Activated CD4-positive, alpha-beta T cell treated with anti-CD3 and anti-CD28 coated beads for 4 hours (primary cell): ENCODE measurements around the gene RNASEH2B.

Experiments
- DNase-seq, 2 donors: peaks; one replicate each; pipeline ENCODE4 v3.0.0-alpha.2; 2020

Gene RNASEH2B, protein sequence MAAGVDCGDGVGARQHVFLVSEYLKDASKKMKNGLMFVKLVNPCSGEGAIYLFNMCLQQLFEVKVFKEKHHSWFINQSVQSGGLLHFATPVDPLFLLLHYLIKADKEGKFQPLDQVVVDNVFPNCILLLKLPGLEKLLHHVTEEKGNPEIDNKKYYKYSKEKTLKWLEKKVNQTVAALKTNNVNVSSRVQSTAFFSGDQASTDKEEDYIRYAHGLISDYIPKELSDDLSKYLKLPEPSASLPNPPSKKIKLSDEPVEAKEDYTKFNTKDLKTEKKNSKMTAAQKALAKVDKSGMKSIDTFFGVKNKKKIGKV

DNA sequence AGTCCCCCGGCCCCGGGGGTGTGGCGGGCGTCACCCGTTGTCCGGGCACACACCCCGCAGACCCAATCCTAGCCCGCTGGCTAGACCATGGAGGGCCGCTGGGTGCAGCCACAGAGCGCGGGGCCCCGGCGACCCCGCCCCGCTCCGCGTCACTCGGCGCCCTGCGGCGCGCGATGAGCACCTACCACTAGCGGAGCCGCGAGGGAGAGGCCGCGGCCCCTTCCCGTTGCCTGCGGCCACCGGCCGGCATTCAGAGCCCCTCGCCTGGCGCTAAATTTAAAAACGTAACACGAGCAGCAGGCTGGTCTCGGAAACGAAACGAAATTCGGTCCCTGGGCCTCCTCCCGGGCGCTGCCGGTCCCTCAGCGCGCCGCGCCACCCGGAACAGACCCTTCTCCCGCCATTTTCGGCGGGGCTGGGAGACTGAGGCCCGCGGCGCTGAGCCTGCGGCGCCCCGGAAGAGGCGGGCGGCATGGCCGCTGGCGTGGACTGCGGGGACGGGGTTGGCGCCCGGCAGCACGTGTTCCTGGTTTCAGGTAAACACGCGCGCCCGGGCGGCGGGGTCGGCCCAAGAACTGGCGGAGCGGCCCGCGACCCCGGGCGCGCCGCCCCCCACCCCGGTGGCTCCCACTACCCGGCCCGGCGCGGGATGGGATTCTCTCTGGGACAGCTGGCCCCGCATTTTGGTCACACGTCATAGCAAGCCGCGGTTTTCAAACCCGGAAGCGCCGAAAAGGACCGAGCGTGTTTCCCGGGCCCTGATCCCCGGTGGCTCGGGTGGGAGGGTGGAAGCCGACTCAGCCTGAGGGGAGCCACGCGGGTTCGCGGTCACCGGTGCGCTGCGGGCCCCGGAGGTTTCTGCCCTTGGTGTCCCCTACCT is at the start of gene RNASEH2B:
Gene RNASEH2B, plus strand, starts transcription at position 187 of the 880 bp plus-strand sequence. Its CDS starts 286 bp downstream, at position 473.
- peak; percentile 63 to 68 for DNase-seq

DNA sequence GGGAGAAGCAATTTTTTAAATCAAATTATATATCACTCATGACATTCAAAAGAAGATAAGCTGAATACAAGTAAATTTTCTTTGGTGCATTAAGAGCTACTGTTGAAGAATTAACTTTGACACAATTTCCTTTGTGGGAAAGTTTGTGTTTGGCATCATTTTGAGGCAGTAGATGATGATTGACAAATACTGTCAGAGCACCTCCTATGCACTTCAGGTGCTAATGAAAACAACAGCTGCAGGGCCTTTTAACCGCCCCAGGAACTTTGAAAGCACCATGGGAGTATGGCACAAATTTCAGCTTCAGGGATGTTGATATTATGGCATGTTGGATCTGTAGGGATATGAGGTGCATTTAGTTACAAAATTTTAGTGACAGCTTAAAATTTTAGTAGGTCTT is 45.1 kb upstream of the RNASEH2B start:
- DNase-seq: no peak

DNA sequence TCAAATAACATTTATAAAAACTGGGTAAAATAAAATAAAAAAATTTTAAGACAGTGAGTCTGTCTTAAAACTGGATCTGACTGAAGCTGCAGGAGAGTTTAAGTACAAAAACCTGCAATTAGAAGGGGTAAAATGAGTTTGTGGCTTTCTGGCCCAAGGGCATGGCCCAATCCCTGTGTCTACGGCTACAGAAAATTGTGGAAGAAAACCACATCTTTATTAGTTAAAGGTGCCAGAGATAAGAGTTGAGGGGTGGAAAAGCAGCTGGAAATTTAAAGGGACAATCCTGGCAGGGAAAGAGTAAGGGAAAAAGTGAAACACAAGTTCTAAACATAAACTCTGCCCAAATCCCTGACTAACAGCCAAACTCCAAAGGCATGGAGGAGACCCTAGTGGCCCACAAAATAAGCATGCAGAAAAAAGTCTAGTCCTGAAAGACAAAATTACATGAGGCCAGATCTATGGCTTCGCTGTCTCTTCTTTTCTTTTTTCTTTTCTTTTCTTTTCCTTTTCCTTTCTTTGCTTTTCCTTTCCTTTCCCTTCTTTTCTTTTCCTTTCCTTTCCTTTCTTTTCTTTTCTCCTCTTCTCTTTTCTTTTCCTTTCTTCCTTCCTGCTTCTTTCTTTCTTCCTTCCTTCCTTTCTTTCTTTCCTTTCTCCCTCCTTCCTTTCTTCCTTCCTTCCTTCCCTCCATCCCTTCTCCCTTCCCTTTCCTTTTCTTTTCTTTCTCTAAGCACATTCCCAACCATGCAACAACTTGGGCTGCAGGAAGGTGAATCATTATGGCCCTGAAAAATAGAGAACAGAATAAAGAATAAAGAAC is 42.6 kb upstream of the RNASEH2B start:
- DNase-seq: no peak

DNA sequence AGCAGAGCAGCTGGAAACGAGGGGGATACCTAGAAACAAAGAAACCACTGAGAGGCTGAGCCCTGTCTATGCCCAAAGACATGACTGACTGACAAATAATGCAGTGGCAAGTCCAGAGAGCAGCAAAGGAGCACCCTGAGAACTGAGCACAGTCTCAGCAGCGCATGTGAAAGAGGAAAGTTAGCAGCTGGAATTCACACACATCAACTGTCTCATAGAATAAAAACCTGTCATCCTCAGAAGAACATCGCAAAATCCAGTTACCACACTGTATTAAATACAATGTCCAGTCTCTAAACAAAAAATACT is 42.0 kb upstream of the RNASEH2B start:
- no peak for DNase-seq

DNA sequence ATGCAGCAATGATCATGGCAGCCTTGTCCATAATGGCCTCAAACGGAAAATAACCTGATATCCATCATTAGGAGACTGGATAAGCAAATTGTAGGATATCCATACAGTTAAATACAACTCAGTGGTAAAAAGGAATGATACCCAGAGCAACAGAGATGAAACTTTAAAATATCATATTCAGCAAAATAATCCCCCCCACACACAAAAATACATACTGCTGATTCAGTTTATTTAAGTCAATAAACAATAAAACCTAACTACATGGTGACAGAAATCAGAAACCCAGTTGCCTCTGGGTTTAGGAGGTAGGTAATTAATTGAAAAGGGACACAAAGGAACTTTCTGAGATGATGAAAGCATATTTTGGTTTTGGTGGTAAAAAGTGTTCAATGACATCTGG is 38.2 kb upstream of the RNASEH2B start:
- DNase-seq: no peak

DNA sequence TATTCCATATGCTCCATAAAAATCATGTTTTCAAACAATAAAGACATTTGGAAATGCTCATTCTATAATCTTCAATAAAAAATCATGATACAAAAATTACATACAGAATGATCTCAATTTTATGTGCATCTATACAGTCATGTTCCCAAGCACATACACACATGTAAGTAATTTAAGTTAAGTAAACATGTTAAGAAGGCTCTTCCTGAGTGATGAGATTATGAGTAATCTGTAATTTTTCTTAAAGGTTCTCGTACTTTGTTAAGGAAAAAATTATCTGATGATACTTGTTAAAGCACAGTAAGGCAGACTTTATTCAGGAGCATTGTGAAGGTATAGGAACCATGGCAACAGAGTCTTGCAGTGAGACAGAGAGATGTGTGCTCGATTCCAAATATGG is 36.1 kb upstream of the RNASEH2B start:
- no peak for DNase-seq

DNA sequence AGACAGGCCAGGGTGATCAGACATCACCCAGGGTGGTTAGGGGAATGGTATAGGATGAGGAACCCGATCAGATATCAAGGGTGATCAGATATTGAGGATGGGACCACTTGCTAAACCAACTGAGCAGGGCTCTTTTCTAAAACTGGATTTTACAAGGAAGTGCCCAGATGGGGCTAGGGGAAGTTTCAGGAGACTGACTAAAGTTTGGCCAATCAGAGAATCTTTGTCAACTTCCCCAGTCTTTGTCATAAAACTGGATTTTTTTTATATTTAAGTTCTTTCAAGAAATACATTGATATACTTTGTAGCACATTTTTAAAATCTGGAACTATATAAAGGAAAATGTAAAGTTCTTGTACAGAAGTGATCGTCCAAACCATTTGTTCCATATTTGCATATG is 35.6 kb upstream of the RNASEH2B start:
- no peak for DNase-seq

DNA sequence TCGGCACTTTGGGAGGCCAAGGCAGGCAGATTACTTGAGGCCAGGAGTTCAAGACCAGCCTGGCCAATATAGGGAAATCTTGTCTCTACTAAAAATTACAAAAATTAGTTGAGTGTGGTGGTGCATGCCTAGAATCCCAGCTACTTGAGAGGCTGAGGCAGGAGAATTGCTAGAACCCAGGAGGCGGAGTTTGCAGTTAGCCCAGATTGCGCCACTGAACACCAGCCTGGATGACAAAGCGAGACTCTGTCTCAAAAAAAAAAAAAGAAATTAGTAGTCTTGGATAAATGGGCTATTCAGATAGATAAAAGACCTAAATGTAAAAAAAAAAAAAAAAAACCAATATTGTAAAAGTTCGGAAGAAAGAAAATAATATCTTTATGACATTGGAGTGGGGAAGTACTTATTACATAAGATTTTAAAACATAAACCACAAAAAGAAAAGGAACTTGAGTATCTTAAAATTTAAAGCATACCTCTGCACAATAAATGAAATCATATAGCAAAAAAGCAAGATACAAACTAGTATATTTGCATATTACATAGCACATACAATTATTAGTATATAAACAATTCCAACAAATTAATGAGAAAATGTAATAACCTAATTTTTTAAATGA is 26.7 kb upstream of the RNASEH2B start:
- no peak for DNase-seq

DNA sequence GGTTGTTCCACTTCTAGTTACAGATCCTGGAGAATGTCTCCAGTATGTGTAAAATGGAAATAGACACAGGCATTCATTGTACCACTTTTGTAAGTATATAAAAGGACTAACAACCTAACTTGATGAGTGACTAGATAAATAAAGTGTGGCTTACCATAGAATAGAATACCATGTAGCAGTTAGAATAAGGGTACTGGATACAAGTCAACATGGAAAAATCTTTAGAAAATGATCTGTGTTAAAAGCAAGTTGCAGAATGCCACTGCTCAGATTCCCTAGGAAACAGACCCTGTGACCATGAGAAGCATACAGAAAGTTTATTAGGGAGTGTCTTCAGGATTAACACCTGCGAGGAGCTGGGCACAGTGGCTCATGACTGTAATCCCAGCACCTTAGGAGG is 25.9 kb upstream of the RNASEH2B start:
- DNase-seq: no peak

DNA sequence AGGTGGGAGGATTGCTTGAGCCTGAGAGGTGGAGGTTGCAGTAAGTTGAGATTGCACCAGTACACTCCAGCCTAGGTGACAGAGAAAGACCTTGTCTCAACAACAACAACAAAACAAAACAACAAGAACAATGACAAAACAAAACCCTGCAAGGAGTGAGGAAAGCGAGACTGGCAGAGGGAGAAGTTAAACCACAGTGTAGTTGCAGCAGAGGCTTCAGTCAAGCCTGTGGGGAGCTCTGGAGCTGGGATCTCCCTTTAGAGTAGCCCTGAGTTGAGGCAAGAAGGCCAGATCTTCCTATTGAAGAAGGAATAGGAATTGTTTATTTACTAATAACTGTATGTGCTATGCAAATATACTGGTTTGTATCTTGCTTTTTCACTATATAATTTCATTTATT is 25.3 kb upstream of the RNASEH2B start:
- DNase-seq: no peak

DNA sequence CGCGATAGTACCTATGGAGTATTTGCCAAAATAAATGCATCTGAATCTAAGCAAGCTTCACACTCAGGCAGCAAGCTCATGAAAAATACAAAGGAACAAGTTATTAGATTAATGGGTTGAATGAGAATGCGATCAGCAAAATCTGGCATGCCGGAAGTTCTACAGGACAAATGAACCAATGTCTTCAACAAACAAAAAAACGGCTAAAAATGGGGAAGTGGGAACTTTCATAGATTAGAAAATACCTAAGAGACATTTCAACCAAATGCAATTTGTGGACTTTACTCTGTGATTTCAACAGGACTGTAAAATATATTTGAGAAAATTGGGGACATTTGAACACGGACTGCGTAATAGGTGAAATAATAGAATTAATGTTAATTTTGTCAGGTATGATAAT is 22.4 kb upstream of the RNASEH2B start:
- no peak for DNase-seq

DNA sequence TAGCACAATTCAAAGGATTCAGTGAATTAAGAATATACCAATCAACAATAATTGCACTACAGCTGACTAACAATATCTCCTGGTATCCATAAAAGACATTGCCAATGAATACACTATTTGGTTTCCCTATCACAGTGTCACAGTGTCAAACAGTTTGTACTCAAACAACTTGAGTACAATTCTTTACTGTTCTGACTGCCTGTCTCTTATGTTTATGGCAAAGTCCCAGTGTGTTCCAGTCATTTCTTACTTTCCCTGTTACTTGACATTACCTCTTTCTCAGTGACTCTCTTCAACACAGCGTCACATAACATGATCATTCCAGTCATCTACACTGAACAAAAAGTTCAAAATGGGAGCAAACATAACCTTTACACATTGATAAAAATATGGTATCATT is 21.2 kb upstream of the RNASEH2B start:
- no peak for DNase-seq

DNA sequence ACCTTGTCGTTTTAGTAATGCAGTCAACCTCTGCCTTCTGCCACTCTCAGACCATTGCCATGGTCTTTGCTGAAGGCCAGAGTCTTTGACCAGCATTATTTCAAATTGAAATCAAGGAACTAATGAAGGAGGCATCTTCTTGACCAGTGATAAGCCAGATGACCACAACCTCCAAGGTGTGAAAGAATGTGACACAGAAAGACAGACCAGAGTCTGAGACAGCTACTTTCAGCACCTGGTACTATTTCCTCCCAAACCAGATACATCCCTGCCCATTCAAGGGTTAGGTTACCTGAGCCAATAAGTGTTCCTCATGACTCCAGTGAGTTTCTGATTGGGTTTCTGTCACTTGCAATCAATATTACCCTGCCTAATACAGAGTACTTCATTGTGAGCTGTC is 20.3 kb upstream of the RNASEH2B start:
- DNase-seq: no peak

DNA sequence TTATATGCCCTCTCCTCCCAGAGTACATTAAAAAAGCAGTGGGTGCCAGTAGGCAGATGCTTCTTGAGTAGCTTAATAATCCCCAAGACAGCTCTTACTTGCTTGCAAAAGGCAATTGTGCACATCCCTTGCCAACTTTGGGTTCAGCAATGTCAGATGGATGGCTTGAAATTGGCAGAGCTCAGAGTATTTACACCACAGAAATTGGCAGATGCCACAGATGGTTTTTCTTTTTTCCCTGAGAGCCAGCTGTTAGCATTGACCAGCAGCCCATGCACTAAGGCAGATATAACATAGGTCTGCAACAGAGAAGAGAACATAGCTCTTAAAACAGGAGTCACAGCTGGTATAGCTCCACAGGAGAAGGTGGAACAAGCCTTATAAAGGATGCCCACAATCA is 18.4 kb upstream of the RNASEH2B start:
- DNase-seq: no peak

DNA sequence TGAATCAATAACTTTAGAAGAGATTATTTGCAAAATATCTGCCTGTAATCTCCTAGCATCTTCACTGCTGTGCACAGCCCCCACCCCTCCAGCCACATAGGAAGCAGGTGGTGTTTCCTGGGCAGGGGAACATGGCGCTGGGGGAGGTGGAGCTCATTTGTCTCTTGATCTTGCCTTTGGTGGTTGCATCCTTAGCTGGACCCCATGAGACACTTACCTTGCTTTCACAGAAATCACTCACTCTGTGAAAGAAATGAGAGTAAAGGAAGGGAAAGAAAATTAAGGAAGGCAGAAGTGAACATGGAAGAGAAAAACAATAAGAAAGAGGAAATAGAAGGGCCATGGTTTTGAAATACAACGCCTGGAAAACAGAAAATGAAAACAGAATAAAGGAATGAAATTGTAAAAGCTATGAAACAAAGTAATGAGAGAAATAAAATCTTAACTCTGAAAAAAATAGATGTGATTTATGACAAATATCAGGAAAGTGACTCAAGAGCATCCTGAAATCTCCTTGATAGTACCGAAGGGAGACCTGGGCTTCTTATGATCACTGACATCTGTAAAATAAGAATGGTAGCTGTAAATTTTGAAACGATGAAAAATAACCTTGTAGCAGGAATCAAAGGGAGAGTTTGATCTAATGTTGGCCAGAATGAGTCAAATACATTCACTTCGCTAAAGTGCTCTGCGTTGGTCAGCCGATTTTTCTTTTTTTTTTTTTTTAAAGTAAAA is 17.2 kb upstream of the RNASEH2B start:
- DNase-seq: peak; percentile 20 to 25

DNA sequence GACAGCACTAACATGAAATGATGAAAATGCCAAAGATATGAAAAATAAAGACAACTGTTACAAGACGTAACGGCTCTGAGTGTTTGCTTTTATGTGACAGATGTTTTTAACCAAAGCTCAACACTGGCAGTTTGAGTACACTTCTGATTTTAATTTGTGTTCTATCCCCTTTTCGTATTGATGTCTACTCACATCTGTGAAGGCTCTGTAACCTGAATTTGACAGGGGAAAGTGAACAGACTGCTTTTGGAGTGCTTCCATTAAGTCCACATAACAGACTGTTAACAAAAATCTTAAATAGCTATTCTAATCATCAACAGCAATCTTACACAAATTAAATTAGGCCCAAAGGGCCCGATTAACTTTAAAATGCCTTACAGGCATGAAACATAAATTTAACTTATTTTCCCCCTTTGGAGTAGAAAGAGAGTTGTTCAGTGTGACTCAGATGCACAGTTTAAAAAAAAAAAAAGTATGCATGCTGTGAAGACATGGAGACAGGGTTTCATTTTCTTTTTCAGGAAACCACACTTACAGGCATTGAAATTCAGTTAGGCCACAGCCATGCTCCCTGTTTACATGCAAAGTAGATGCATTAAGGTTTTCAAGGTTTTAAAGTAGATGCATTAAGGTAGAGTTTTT is 16.3 kb upstream of the RNASEH2B start:
- DNase-seq: peak; percentile 17 to 29

DNA sequence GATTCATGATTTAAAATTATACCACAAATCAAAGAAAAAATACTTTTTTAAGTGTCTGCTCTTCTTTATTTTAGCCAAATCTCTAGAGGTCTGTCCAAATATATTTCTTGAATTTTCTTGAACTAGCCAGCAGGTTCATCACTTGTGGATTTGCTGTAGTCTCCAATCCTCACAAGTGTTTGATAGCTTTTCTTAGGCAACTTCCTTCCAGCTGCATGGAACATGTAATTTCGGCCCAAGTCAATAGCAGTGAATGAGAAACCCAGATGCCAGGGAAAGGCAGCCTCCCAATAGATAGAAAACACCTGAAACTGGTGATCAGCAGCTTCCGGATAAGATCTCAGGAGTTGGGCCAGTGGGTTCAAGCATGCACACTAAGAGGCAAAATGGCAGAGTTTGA is 15.6 kb upstream of the RNASEH2B start:
- DNase-seq: no peak

DNA sequence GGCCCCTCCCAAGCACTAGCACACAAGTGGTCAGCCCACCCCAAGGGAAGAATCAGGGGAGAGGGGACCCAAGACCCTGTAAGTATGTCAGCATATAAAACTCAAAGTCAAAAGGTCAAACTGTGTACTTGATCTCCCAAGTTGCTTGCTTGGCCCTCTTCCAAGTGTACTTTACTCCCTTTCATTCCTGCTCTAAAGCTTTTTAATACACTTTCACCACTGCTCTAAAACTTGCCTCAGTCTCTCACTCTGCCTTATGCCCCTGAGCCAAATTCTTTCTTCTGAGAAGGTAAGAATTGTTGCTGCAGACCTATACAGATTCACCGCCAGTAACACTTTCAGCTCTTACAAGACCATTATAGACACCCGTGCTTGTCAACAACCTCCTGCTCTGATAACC is 15.1 kb upstream of the RNASEH2B start:
- DNase-seq: no peak

DNA sequence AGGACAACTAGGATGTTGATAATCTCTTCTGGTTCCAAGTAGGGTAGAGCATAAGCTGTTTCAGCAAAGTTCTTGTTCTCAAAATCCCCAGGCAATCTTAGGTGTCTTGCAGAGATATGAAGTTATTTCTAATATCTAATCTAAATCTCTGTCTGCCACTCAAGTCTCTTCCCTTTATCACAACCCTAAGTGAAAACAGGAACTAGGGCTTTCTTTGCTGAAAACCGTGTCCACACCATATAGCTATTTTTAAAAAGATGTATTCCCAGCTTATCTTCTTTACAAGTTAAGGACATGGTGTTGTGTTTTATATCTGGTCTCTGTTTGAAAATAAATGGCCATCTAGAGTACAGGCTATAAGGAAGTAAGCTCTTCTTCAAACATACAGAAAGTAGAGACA is 11.3 kb upstream of the RNASEH2B start:
- no peak for DNase-seq

DNA sequence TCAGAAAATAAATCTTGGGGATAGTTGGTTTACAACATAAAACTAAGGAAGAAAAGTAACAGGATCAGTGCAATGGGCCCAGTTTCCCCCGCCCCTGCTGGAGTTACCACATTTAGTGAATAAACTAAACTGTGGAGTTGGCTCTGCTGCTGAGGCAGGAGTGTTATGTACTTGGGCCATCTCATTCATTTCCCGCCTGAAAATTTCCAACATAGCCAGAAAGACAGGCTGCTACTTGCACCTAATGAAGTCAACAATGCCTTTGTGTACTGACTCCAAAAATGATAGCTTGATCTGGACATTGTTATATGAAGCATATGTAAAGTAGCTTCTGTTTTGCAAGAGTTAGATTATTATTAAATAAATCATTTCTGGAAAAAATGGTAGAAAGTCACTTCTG is 7.9 kb upstream of the RNASEH2B start:
- DNase-seq: no peak

DNA sequence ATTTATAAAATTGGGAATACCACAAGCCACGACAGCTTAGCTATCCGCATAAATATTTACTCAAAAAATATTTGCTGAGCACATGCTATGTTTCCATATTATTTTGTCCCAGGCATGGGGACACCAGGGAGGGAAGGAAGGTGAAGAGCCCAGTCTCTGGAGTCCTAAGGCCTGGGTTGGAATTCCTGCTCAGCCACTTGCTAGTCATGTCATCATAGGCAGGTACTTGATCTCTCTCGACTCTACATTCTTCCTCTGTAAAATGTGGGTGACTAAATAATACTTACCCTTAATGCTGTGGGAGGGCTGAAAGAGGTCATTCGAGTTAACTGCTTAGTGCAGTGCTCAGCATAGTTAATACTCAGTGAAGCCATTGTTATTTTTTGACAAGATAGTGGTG is 4.3 kb upstream of the RNASEH2B start:
- DNase-seq: no peak

DNA sequence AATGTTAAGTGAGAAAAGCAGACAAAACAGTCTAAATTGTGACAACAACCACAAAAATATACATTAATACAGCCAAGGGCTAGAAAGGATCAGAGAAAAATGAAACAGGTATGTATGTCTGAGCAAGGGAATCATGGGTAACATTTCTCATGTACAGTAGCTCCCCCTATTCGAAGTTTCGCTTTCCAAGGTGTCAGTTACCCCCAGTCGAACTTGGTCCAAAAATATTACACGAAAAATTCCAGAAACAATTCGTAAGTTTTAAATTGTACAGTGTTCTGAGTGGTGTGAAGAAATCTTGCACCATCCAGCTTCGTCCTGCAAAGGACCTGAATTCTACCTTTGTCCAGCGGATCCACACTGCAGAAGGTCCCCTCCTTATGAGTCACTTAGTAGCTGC is 1.8 kb upstream of the RNASEH2B start:
- DNase-seq: no peak
